Liver (tissue), 3 donors: ENCODE data around the gene MEF2A.

ENCODE experiments used
- CTCF ChIP-seq: fragments of 150-350 bp; IDR thresholded peaks from 2 replicates; pipeline ENCODE4 v1.5.1; 2017; ENCODE audit warnings: improper control_type of control experiment, low read depth, low read length; ENCODE audit not compliant: missing input control
- JUND ChIP-seq, 2 donors: IDR thresholded peaks; 2 replicates each; pipeline ENCODE4 v1.6.1; 2016; ENCODE audit warnings: antibody characterized with exemption in 2 of 2
- REST ChIP-seq: IDR thresholded peaks from 2 replicates; pipeline ENCODE4 v1.6.1; 2016; ENCODE audit warnings: antibody characterized with exemption, mild to moderate bottlenecking
- SP1 ChIP-seq: IDR thresholded peaks from 2 replicates; pipeline ENCODE4 v1.6.1; 2018; ENCODE audit warnings: antibody characterized with exemption, mild to moderate bottlenecking
- donor health status: healthy.
- donor health status: healthy.

GRCh38 chr15:99669250-99669649 lies 103.5 kb downstream of the MEF2A start:
- TF ChIP-seq CTCF (no peak), SP1 (no peak), JUND (IDR thresholded peaks at IDR 0.05) (no peak), REST (no peak)
